Measurements from ENCODE around the gene C3. TPM values are rescaled to one million over a fixed set of nuclear protein-coding genes. Genes with fewer than 3 reads are reported as not detected.

C3 gene
- total and polyA plus RNA-seq, 2 experiments from 2014 or later, result 556 to 563 TPM

DNA sequence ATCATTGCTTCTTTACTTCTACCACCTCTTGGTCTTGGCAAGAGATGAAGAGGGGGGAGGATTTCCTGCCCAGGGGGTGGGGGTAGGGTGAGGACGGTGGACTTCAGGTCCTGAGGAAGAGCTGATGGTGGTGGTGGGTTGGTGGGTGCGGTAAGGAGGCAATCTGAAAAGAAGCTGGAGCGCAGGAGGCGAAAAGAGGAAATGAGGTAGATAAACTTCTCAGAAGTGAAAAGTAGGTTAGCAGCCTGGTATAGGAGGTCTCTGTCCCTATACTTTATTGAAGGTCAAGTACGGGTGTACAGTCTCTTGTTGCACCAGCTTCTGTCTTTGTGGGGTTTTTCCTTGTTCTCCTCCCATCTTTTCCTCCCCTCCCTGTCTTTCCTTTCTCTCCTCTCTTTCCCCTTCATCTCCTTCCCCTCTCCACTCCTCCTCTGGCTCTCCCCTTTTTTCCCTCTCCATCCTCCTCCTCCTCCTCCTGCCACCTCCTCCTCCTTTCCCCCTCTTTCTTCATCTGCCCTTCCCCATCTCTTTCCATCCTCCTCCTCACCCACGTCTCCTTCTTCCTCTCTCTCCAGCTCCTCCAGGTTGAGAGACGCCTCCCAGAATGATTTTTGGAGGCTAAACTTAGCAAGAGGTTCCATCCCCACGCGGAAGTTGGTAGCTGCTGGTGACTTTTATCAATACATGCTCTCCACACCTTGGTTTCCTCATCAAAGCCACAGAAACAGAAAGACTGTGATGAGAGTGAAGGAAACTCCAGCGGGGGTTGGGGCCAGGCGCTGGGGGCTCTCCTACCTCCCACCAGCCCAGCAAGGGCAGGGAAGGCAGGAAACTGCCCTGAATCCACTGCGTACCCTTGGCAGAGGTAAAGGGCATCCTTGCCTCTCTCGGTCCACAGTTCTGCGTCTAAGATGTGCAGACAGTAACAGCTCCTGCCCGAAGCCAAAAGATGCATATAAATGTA is 65.8 kb downstream of the C3 start:
- TF ChIP-seq CTCF (IDR thresholded peaks at IDR 0.05; ENCODE audit: poor library complexity), result no peak
- no peak for TF ChIP-seq EZH2 (IDR thresholded peaks at IDR 0.05; ENCODE audit: borderline replicate concordance)
- no peak for TF ChIP-seq EZH2phosphoT487 (IDR thresholded peaks at IDR 0.05; ENCODE audit: low read depth, severe bottlenecking, unreplicated experiment)
- H3K9me2 ChIP-seq (replicated peaks; ENCODE audit: insufficient read depth), result no peaks in the 10 kb centered on the region
- peaks cover 8% of the 10 kb centered on the region for H3K27me3 ChIP-seq
- H3K79me2 ChIP-seq, result no peaks in the 10 kb centered on the region
- no peaks in the 10 kb centered on the region for H3K36me3 ChIP-seq (replicated peaks; ENCODE audit: insufficient read depth, low read depth)
- no peak overlapping the region for H3K4me2 ChIP-seq
- H3K27ac ChIP-seq, result no peak overlapping the region
- no peak for DNase-seq (ENCODE audit: low spot score)
- H3K9me3 ChIP-seq (ENCODE audit: low read depth), result no peaks in the 10 kb centered on the region
- no peaks in the 10 kb centered on the region for H4K20me1 ChIP-seq (ENCODE audit: insufficient read depth, poor library complexity, severe bottlenecking)
- H3K4me3 ChIP-seq, result no peak overlapping the region
- H2AFZ ChIP-seq, result no peak overlapping the region
- WGBS (ENCODE audit: low lambda C conversion rate, missing lambda C conversion rate), result 76% methylated on average over 13 of the region's 15 CpGs
- no peaks in the 10 kb centered on the region for H3K4me1 ChIP-seq (ENCODE audit: insufficient read depth)

- WGBS (ENCODE audit: low lambda C conversion rate, missing lambda C conversion rate), result 20% methylated on average over 1 of the region's 1 CpG
- peaks cover 3% of the 10 kb centered on the region for H3K27me3 ChIP-seq
Measured at GRCh38 chr19:6652805-6653094, 67.7 kb downstream of the C3 start.

DNA sequence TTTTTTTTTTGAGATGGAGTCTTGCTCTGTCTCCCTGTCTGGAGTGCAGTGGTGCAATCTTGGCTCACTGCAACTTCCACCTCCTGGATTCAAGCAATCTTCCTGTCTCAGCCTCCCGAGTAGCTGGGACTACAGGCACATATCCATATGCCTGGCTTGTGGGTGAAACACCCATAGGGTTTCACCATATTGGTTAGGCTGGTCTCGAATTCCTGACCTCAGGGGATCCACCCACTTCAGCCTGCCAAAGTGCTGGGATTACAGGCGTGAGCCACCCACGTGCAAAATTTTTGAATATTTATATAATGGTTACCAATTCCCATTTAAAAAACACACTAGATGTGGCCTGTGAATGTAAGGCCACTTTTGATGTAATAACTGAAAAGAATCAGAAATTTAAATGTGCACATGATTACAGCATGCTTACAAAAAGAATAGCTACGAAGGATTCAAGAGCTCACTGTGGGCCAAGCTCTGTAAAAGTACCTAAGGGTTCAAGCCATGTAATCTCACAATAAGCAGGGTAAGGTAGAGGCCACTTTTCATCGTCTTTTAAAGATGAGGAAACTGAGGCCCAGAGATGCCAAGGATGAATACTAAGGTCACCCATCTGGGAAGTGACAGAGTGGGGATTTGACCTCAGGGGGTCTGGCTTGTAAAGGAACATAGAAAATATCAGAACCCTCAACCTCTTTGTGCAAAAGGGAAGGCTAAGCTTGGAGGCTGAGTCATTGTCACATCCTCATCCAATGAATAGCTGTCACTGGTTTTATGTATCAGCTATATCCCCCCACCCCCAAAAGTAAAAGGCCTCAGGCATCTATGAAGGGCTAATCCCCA is 68.3 kb downstream of the C3 start:
- Histone ChIP-seq H3K9me2 (replicated peaks; ENCODE audit: insufficient read depth) (no peaks in the 10 kb centered on the region), H4K20me1 (ENCODE audit: insufficient read depth, poor library complexity, severe bottlenecking) (no peaks in the 10 kb centered on the region), H3K27me3 (peaks cover 3% of the 10 kb centered on the region), H3K9me3 (ENCODE audit: low read depth) (no peaks in the 10 kb centered on the region), H3K4me1 (ENCODE audit: insufficient read depth) (no peaks in the 10 kb centered on the region), H3K79me2 (no peaks in the 10 kb centered on the region), H3K27ac (no peak overlapping the region), H3K4me3 (no peak overlapping the region), H3K36me3 (replicated peaks; ENCODE audit: insufficient read depth, low read depth) (no peaks in the 10 kb centered on the region), H2AFZ (no peak overlapping the region), H3K4me2 (no peak overlapping the region)
- no peak for DNase-seq (ENCODE audit: low spot score)
- TF ChIP-seq CTCF (IDR thresholded peaks at IDR 0.05; ENCODE audit: poor library complexity) (no peak), EZH2phosphoT487 (IDR thresholded peaks at IDR 0.05; ENCODE audit: low read depth, severe bottlenecking, unreplicated experiment) (no peak), EZH2 (IDR thresholded peaks at IDR 0.05; ENCODE audit: borderline replicate concordance) (no peak)
- 92% methylated on average over 6 of the region's 6 CpGs for WGBS (ENCODE audit: low lambda C conversion rate, missing lambda C conversion rate)

More at GRCh38 chr19:6652805-6653094, 67.7 kb downstream of the C3 start:
- Histone ChIP-seq H3K79me2 (no peaks in the 10 kb centered on the region), H3K27ac (no peak overlapping the region), H3K4me1 (ENCODE audit: insufficient read depth) (no peaks in the 10 kb centered on the region), H3K9me2 (replicated peaks; ENCODE audit: insufficient read depth) (no peaks in the 10 kb centered on the region), H2AFZ (no peak overlapping the region), H3K9me3 (ENCODE audit: low read depth) (no peaks in the 10 kb centered on the region), H4K20me1 (ENCODE audit: insufficient read depth, poor library complexity, severe bottlenecking) (no peaks in the 10 kb centered on the region), H3K36me3 (replicated peaks; ENCODE audit: insufficient read depth, low read depth) (no peaks in the 10 kb centered on the region), H3K4me3 (no peak overlapping the region), H3K4me2 (no peak overlapping the region)
- no peak for DNase-seq (ENCODE audit: low spot score)
- TF ChIP-seq EZH2phosphoT487 (IDR thresholded peaks at IDR 0.05; ENCODE audit: low read depth, severe bottlenecking, unreplicated experiment) (no peak), CTCF (IDR thresholded peaks at IDR 0.05; ENCODE audit: poor library complexity) (no peak), EZH2 (IDR thresholded peaks at IDR 0.05; ENCODE audit: borderline replicate concordance) (no peak)

All from hepatocyte (in vitro differentiated cells).